B cell (primary cell): ENCODE results near the gene AMBRA1.

Experiments
- CTCF ChIP-seq: fragments of 200-600 bp; IDR thresholded peaks from one replicate; pipeline ENCODE4 v1.8.0; 2022; ENCODE audit warnings: antibody characterized with exemption, mild to moderate bottlenecking
- EZH2 ChIP-seq: IDR thresholded peaks from 2 replicates; pipeline ENCODE4 v1.6.1; 2012; ENCODE audit warnings: borderline replicate concordance, low read depth, mild to moderate bottlenecking, moderate library complexity, low read length; ENCODE audit not compliant: insufficient read depth, poor library complexity, severe bottlenecking

GRCh38 chr11:46413760-46414465, 179.9 kb downstream of the AMBRA1 start:
- TF ChIP-seq CTCF = no peak
- TF ChIP-seq EZH2 = no peak
